ENCODE data around the gene GP1BA. TPM values are rescaled to one million over a fixed set of nuclear protein-coding genes. Genes with fewer than 3 reads are reported as not detected.

The GP1BA gene
- total RNA-seq, 1 donor from 2014 or later = not detected

- Histone ChIP-seq H3K4me3 (ENCODE audit: low read depth, low read length) (peak overlapping the region; percentile 91), H3K27me3 (ENCODE audit: control insufficient read depth, insufficient read depth, low read length) (no peaks in the 10 kb centered on the region)
- no peak for DNase-seq (ENCODE audit: low read depth)
Observed at GRCh38 chr17:4949321-4950074, 17.4 kb downstream of the GP1BA start.

GRCh38 chr17:4950075-4950745, 18.1 kb downstream of the GP1BA start:
- no peak for TF ChIP-seq CTCF (IDR thresholded peaks at IDR 0.05; ENCODE audit: insufficient read depth, low read length, poor library complexity, severe bottlenecking)
- no peaks in the 10 kb centered on the region for H3K36me3 ChIP-seq (ENCODE audit: control insufficient read depth, insufficient read depth, low read length)
- peak overlapping the region; percentile 34 for H3K4me3 ChIP-seq (ENCODE audit: low read depth, low read length)
- no peaks in the 10 kb centered on the region for H3K27me3 ChIP-seq (ENCODE audit: control insufficient read depth, insufficient read depth, low read length)
- no peak for DNase-seq (ENCODE audit: low read depth)

More at GRCh38 chr17:4949321-4950074, 17.4 kb downstream of the GP1BA start:
- H3K36me3 ChIP-seq (ENCODE audit: control insufficient read depth, insufficient read depth, low read length) = peaks cover under 1% of the 10 kb centered on the region
- TF ChIP-seq CTCF (IDR thresholded peaks at IDR 0.05; ENCODE audit: insufficient read depth, low read length, poor library complexity, severe bottlenecking) = no peak

GRCh38 chr17:4950746-4951204, 18.7 kb downstream of the GP1BA start, which contains the start of gene ENO3:
TSS of gene ENO3 (plus strand) at chr17:4951119. CDS start at chr17:4951830, 711 bp downstream.
- Histone ChIP-seq H3K27me3 (ENCODE audit: control insufficient read depth, insufficient read depth, low read length) (no peaks in the 10 kb centered on the region), H3K36me3 (ENCODE audit: control insufficient read depth, insufficient read depth, low read length) (no peaks in the 10 kb centered on the region), H3K4me3 (ENCODE audit: low read depth, low read length) (peak within 1 kb of the TSS; percentile 34)
- DNase-seq (ENCODE audit: low read depth) = no peak
- TF ChIP-seq CTCF (IDR thresholded peaks at IDR 0.05; ENCODE audit: insufficient read depth, low read length, poor library complexity, severe bottlenecking) = no peak

GRCh38 chr17:4951486-4951885, 19.4 kb downstream of the GP1BA start:
- no peaks in the 10 kb centered on the region for H3K27me3 ChIP-seq (ENCODE audit: control insufficient read depth, insufficient read depth, low read length)
- H3K4me3 ChIP-seq (ENCODE audit: low read depth, low read length) = no peak overlapping the region
- H3K36me3 ChIP-seq (ENCODE audit: control insufficient read depth, insufficient read depth, low read length) = no peaks in the 10 kb centered on the region
- no peak for DNase-seq (ENCODE audit: low read depth)
- no peak for TF ChIP-seq CTCF (IDR thresholded peaks at IDR 0.05; ENCODE audit: insufficient read depth, low read length, poor library complexity, severe bottlenecking)

- no peak for TF ChIP-seq CTCF (IDR thresholded peaks at IDR 0.05; ENCODE audit: insufficient read depth, low read length, poor library complexity, severe bottlenecking)
- Histone ChIP-seq H3K36me3 (ENCODE audit: control insufficient read depth, insufficient read depth, low read length) (no peaks in the 10 kb centered on the region), H3K4me3 (ENCODE audit: low read depth, low read length) (no peak overlapping the region), H3K27me3 (ENCODE audit: control insufficient read depth, insufficient read depth, low read length) (no peaks in the 10 kb centered on the region)
- DNase-seq (ENCODE audit: low read depth) = no peak
Observed at GRCh38 chr17:4953451-4953961, 21.4 kb downstream of the GP1BA start.

All from kidney epithelial cell (primary cell).